ENCODE results near the gene SEC16B.

The SEC16B gene

GRCh38 chr1:177966199-177966598 is 3.7 kb downstream of the SEC16B start:
- no peak overlapping the region for H3K4me3 ChIP-seq (ENCODE audit: low read length)
- no peak for DNase-seq (ENCODE audit: low read depth)
- TF ChIP-seq CTCF (conservative IDR thresholded peaks at IDR 0.05; ENCODE audit: low read depth, low read length): no peak

DNA sequence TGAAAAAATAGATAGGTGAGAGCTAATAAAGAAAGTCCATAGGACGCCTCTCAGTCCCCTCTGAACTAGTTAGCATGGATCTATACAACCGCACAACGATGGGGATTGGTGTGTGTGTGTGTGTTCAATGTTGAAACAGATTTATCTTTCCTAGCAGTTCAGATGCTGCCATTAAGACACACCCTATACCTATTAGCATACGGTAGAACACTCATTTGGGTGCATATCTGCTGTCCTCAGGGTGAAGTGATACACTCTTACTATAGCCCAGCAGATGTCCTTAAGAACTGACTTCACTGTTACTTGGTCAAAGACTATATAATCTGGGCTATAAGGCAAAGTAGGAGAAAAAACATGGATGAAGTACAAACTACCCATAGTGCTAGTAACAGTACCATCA is 4.6 kb downstream of the SEC16B start:
- TF ChIP-seq CTCF (conservative IDR thresholded peaks at IDR 0.05; ENCODE audit: low read depth, low read length): no peak
- no peak for DNase-seq (ENCODE audit: low read depth)
- no peak overlapping the region for H3K4me3 ChIP-seq (ENCODE audit: low read length)

DNA sequence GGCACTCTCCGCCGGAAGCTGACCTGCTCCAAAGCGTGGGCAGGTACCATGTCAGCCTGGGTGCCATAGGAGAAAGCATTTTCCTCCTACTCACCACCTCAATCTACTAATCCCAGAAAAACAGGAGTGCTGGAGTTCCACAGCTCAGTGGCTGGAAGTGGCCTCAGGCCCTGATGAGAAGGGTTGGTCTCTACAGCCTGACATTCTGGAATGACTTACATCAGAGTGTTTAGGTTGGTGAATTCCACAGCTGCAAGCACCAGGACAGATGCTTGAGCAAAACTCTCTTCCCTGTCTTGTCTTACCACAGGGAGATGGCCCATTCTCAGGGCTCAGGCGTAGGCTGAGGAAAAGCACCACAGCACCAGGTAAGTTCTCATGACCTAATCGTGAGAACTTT is 5.5 kb downstream of the SEC16B start:
- DNase-seq (ENCODE audit: low read depth): no peak
- H3K4me3 ChIP-seq (ENCODE audit: low read length): no peak overlapping the region
- TF ChIP-seq CTCF (conservative IDR thresholded peaks at IDR 0.05; ENCODE audit: low read depth, low read length): no peak

GRCh38 chr1:177960939-177961622 is 8.8 kb downstream of the SEC16B start:
- no peak for TF ChIP-seq CTCF (conservative IDR thresholded peaks at IDR 0.05; ENCODE audit: low read depth, low read length)
- DNase-seq (ENCODE audit: low read depth): no peak
- H3K4me3 ChIP-seq (ENCODE audit: low read length): no peak overlapping the region

GRCh38 chr1:177959811-177960515 is 9.9 kb downstream of the SEC16B start:
- H3K4me3 ChIP-seq (ENCODE audit: low read length): no peak overlapping the region
- no peak for DNase-seq (ENCODE audit: low read depth)
- peak; percentile 54 for TF ChIP-seq CTCF (conservative IDR thresholded peaks at IDR 0.05; ENCODE audit: low read depth, low read length)

DNA sequence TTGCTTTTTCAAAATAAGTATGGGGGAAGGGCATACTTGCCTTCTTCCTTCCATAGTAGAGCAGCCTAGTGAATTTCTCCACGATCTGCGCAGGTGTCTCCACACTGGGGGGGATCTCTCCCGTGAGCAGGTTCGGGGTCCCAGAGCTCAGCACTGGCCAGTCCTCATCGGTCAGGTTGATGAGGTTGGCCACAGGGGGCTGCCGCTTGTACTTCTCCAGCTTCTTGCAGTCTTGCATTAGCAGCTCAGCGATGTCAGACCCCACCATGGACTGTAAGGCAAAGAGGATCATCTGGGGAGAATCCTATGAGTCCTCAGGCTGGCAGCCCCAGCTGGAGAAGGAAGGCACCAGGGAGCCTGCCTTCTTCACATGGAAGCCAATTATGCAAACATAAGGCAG is 11.8 kb downstream of the SEC16B start:
- no peak for DNase-seq (ENCODE audit: low read depth)
- no peak for TF ChIP-seq CTCF (conservative IDR thresholded peaks at IDR 0.05; ENCODE audit: low read depth, low read length)
- H3K4me3 ChIP-seq (ENCODE audit: low read length): no peak overlapping the region

DNA sequence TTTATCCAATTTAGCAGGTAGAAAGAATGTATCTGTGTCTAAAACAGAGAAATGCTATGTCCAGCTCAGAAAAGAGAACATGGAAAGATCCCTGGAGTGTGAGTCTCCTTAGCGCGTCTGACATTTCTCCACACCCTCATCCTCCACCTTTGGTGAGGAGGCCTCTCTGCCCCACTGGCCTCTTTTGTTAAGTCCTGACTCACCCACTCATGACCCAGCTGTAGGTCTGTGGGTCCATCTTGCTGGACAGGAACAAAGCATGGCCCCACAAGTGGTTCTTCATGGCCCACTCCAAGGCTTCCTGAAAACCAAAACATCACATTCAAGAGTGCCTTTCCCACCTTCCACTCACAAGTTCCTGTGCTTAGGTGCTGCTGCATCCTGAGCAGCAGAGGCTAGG is 15.8 kb downstream of the SEC16B start:
- no peak overlapping the region for H3K4me3 ChIP-seq (ENCODE audit: low read length)
- DNase-seq (ENCODE audit: low read depth): no peak
- TF ChIP-seq CTCF (conservative IDR thresholded peaks at IDR 0.05; ENCODE audit: low read depth, low read length): no peak
